Measurements from ENCODE around the gene LAMA4.

GRCh38 chr6:112128208-112128607 lies 126.2 kb downstream of the LAMA4 start:
- TF ChIP-seq CTCF (IDR thresholded peaks at IDR 0.05) (no peak), EP300 (IDR thresholded peaks at IDR 0.05) (no peak), ZSCAN20 (CRISPR knock-in tag; IDR thresholded peaks at IDR 0.05) (no peak)

All from A549 (cell line).